Stimulated activated CD8-positive, alpha-beta memory T cell treated with anti-CD3 and anti-CD28 coated beads, Interleukin-7, amount 100 ng/mL, for 48 hours (primary cell): Measurements from ENCODE around the gene MB21D2.

Experiments used
- DNase-seq, 2 donors: peaks; one replicate each; pipeline ENCODE4 v3.0.0-alpha.2; 2020; ENCODE audit warnings: low read depth in 1 of 2; ENCODE audit errors: extremely low read depth in 1 of 2

Gene MB21D2

GRCh38 chr3:192835818-192836815 lies 81.5 kb downstream of the MB21D2 start:
- no peak for DNase-seq

DNA sequence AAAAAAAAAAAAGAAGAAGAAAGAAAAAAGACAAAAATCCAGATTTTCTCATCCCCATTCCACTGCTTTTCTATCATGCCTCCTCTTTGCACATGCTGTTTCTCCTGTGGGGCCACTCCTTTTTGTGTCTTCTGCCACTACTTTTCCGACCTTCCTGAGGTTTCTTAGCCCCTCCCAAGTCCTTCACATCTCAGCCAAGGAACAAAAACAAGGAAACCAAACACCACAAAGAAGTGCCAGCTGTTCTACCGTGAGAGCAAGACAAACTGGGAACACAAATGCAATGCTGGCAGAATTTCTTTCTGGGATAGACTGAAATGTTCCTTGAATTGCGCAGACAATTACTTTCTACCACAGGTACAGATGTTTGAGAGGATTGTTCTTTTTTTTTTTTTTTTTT lies 83.2 kb downstream of the MB21D2 start:
- no peak for DNase-seq

DNA sequence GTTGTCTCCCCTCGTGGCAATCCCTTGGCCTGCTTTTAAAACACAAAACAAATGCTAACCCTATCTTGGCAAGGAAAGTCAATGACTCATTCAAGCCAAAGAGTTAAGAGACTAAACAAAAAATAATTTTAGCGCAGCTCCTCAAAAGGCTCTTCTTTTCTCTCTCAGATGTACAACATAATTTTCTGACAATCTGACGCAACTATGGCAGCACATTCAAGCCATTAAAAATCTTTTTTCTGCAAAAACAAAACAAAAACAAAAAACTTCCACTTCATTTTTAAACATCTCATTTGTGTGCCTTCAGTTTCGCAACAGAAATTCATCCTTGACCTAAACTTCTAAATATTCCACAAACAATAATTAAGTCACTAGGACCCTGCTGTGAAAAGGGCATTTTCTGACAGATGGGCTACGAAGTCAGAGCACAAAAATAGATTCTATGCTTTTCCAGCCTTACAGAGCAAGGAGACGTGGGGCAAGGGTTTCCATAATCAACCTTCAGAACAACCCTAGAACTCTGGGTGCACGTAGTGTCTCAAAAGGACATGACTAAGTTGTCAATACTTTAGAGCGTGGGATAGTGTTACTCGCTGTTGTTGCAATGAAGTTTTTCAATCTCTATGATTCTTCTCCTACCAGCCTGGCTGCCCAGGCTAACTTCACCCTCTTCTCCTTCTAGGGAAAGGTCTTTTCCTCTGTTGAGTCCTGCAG lies 84.3 kb downstream of the MB21D2 start:
- no peak for DNase-seq

- no peak for DNase-seq
Measured at GRCh38 chr3:192831801-192832347, 85.8 kb downstream of the MB21D2 start.

DNA sequence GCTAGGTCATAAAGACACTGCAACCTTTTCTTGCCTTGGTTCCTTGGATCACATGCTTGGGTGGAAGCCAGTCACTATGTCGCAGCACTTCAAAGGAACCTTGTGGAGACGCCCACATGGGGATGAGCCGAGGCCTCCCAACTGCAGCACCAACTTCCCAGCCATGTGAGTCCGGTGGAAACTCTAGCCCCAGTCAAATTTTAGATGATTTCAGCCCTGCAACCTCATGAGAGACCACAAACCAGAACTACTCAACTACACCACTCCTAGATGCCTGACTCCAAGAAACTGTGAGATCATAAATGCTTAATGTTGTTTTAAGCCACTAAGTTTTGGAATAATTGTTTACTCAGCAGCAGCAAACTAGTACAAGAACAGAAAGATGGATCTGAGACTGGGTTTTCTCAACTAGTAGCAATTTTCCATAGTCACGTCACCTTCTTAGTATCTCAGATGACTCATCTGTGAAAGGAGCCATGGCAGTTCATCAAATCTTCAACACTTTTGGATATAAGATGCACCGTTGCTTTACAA lies 86.5 kb downstream of the MB21D2 start:
- peak in 1 of 2 donors; percentile 31 for DNase-seq

- DNase-seq: no peak
Measured at GRCh38 chr3:192830291-192831110, 87.2 kb downstream of the MB21D2 start.

- DNase-seq: no peak
Measured at GRCh38 chr3:192827863-192828594, 89.6 kb downstream of the MB21D2 start.

DNA sequence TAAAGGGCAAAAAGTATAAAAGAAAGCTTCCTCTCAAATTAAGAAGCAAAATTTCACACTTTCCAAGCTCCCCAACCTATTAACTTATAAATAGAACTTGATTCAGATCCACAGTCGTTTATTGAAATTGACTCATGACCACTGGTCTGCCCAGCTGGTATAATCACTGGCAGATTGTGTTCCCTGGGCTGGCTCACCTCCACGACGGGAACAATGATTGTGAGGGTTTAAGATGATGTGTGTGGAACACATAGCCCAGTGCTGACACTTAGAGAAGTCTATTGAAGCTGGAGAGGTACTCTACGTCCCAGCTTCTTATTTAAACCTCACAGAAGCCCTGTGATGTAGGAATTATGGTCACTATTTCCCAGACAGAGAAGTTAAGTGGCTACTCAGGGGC lies 90.4 kb downstream of the MB21D2 start:
- no peak for DNase-seq

- no peak for DNase-seq
Measured at GRCh38 chr3:192826214-192827006, 91.2 kb downstream of the MB21D2 start.

DNA sequence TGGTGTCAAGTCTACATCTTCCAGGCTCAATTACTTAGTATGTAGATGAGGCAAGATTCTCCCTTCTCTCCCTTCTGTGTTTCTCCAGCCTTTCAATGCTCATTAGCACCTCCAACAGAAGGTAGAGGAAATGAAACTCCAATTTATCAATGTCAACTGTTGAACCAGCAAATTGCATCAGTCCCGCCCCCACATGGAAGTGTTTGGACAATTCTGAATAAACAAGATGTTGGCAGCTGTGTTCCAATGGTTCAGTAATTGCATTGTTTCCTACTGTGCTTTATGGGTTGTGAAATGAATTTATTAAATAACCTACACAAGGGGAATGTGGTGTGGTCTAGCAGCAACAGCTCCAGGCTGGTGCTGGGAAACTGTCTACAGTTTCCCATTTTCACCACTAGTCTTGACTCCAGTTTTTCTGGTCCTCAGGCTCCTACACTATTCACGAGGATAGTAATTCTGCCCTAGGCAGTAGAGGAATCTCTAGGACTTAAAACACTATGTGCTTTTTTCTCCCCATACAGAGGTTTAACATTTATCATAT lies 91.9 kb downstream of the MB21D2 start:
- no peak for DNase-seq

DNA sequence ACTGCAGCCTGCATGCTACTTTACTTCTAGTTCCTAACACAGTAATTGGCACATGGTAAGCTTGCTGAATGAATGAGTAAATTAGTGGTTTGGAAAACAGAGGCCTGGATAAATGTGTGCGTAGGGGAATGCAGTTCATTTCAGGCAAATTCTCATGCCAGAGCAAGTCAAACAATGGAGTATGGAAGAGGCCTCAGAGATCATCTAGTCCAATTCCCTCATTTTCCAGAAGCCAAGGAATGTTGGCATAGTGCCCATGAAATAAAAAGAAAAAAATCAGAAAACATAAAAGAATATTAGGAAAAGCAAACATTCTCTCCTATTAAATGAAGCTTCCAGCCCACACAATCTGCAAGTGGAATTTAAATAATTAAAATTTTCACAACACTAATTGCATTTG lies 92.4 kb downstream of the MB21D2 start:
- no peak for DNase-seq

DNA sequence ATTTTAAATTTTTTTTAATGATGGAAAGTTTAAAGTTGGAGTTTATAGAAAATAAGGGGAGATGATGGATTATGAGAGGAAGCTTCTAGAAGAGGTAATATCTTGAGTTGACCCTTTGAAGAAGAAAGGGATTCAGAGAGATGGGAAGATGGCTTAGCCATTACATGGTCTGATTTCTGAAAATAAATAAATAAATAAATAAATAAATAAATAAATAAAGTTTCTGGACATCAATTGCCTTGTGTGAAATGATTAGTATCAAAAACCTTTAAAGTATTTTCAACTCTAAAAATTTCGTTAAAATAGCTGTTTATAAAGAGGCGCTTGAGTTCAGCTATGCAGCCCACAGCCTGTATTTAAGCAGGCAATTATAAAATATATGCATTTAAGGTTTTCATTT lies 93.3 kb downstream of the MB21D2 start:
- DNase-seq: no peak

GRCh38 chr3:192821161-192821560 lies 96.5 kb downstream of the MB21D2 start:
- no peak for DNase-seq

DNA sequence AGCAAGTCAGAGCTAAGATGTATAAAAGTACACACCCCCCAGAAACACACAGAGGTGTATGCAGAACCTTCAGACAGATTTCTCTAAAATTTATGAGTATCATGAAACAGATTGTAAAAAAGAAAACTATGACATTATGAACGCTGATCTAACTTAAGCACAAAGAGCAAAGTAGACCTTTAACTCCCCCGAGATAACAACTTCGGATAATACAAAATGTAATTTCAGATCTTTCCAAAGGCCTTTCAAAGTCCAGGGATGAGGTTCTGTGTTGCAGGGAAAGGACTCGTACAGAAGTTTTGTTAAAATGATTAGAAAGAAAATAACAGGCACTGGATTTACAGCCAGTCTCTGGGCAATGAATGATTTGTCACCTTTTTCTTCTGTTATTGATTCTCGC lies 97.5 kb downstream of the MB21D2 start:
- no peak for DNase-seq

- peak in 1 of 2 donors; percentile 47 for DNase-seq
Measured at GRCh38 chr3:192819001-192819569, 98.6 kb downstream of the MB21D2 start.

- no peak for DNase-seq
Measured at GRCh38 chr3:192818126-192818525, 99.5 kb downstream of the MB21D2 start.

DNA sequence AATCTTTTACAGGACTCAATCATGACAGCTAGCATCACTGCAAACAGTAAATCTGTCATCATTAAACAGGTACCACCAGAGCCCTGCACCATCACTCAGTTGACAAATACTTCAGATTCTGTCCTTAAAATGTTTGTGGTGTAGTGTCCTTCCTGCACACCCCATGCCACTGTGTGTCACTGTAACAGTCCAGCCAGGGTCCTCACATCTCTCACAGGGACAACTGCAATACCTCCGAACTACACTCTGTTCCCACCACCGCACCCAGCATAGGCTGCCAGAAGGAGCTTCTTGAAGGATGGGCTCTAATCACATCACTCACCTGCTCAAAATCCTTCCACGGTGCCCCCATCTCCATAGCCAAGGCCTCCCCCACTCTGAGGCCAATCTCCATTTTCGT lies 100.2 kb downstream of the MB21D2 start:
- no peak for DNase-seq

- peak in 1 of 2 donors; percentile 16 for DNase-seq
Measured at GRCh38 chr3:192817053-192817452, 100.6 kb downstream of the MB21D2 start.
